Keratinocyte (primary cell): Measurements from ENCODE around the gene PRICKLE3. TPM values are rescaled to one million over a fixed set of nuclear protein-coding genes. Genes with fewer than 3 reads are reported as not detected.
A peak's percentile ranks its signal among the peaks of the same experiment; 100 is the strongest.

Source experiments
- DNase-seq: peaks from one replicate; pipeline ENCODE4 v3.0.0-alpha.2; 2011; ENCODE audit warnings: low read depth, missing footprints, low spot score
- FAIRE-seq: peaks from 2 replicates; lab custom pipeline; 2011; peaks lifted over from hg19 to GRCh38; lab: Jason Lieb, UNC
- H2AFZ ChIP-seq: 2 replicates; pipeline ENCODE4 v1.6.0; 2012; ENCODE audit warnings: low read length, control low read depth, inconsistent platforms; ENCODE audit not compliant: control insufficient read depth
- H3K27ac ChIP-seq: 2 replicates; pipeline ENCODE4 v1.5.1; 2011; ENCODE audit warnings: low read length; ENCODE audit not compliant: control insufficient read depth, insufficient read depth
- H3K27me3 ChIP-seq: 3 replicates; pipeline ENCODE4 v1.6.0; 2011; ENCODE audit warnings: low read length; ENCODE audit not compliant: control insufficient read depth, insufficient read depth; ENCODE audit errors: extremely low read depth
- H3K36me3 ChIP-seq, 2 experiments: 2 replicates in 1 of 2; 3 replicates in 1 of 2; pipeline ENCODE4 v1.5.1; 2011; ENCODE audit warnings: low read length in 2 of 2, mild to moderate bottlenecking in 1 of 2; ENCODE audit not compliant: control insufficient read depth in 2 of 2, insufficient read depth in 2 of 2; ENCODE audit errors: extremely low read depth in 1 of 2
- H3K4me1 ChIP-seq: 3 replicates; pipeline ENCODE4 v1.5.1; 2011; ENCODE audit warnings: low read length; ENCODE audit not compliant: control insufficient read depth, insufficient read depth; ENCODE audit errors: extremely low read depth
- H3K4me2 ChIP-seq: 3 replicates; pipeline ENCODE4 v1.6.0; 2011; ENCODE audit warnings: low read depth, low read length; ENCODE audit not compliant: control insufficient read depth, insufficient read depth; ENCODE audit errors: extremely low read depth
- H3K4me3 ChIP-seq, 3 experiments: fragments of 200-600 bp in 1 of 3; sonication (generic) in 1 of 3; 2 replicates in 2 of 3; 3 replicates in 1 of 3; pipeline ENCODE4 v1.5.1; 2011 to 2016; ENCODE audit warnings: low read length in 3 of 3, mild to moderate bottlenecking in 3 of 3, control low read depth in 2 of 3, inconsistent platforms in 1 of 3, low read depth in 1 of 3, mixed read lengths in 1 of 3, mixed run types in 1 of 3, moderate library complexity in 1 of 3; ENCODE audit not compliant: control insufficient read depth in 2 of 3, insufficient read depth in 2 of 3; ENCODE audit errors: extremely low read depth in 1 of 3
- H3K79me2 ChIP-seq: 2 replicates; pipeline ENCODE4 v1.6.0; 2012; ENCODE audit warnings: low read length; ENCODE audit not compliant: control insufficient read depth, insufficient read depth
- H3K9ac ChIP-seq: 3 replicates; pipeline ENCODE4 v1.6.0; 2011; ENCODE audit warnings: low read length; ENCODE audit not compliant: control insufficient read depth, insufficient read depth; ENCODE audit errors: extremely low read depth
- H3K9me1 ChIP-seq: 3 replicates; pipeline ENCODE4 v1.6.0; 2011; ENCODE audit warnings: low read length; ENCODE audit not compliant: control insufficient read depth, insufficient read depth; ENCODE audit errors: extremely low read depth
- H3K9me3 ChIP-seq: 2 replicates; pipeline ENCODE4 v1.5.1; 2012; ENCODE audit warnings: low read depth, low read length; ENCODE audit not compliant: control insufficient read depth
- H4K20me1 ChIP-seq: 3 replicates; pipeline ENCODE4 v1.6.0; 2011; ENCODE audit warnings: low read length; ENCODE audit not compliant: control insufficient read depth, insufficient read depth; ENCODE audit errors: extremely low read depth
- CTCF ChIP-seq, 3 experiments: IDR thresholded peaks in 1 of 3; conservative IDR thresholded peaks in 1 of 3; optimal IDR thresholded peaks in 1 of 3; 2 replicates in 2 of 3; 3 replicates in 1 of 3; pipeline versions ENCODE3 to v1.5.1; 2011; ENCODE audit warnings: low read length in 3 of 3, mild to moderate bottlenecking in 3 of 3, moderate library complexity in 2 of 3, control low read depth in 1 of 3, inconsistent platforms in 1 of 3; ENCODE audit not compliant: insufficient read depth in 2 of 3; ENCODE audit errors: extremely low read depth in 1 of 3
- EZH2 ChIP-seq: IDR thresholded peaks from one replicate; pipeline ENCODE4 v1.6.1; 2012; ENCODE audit warnings: inconsistent platforms, mild to moderate bottlenecking, low read length, moderate library complexity
- dilution Hi-C: fragments of 300-500 bp; cut with MboI; formaldehyde crosslinking; loops from one replicate; pipeline ENCODE4 v1.7.0; 2020; ENCODE audit warnings: low sequenced_read_pairs; ENCODE audit not compliant: extremely low pct_ligation_motif_present
- polyA plus RNA-seq, 5 experiments: library from polyadenylated mRNA; depleted of rRNA in 3 of 5; stranded (reverse) in 3 of 5; stranded (forward) in 1 of 5; unstranded in 1 of 5; fragments of >200 nt; gene quantifications; 1 replicate in 1 of 5; 2 replicates in 3 of 5; 3 replicates in 1 of 5; pipeline versions ENCODE4 v1.2.1 to v1.2.3, GENCODE V29; 2011 to 2012; ENCODE audit warnings: missing spikeins in 2 of 5, low read depth in 1 of 5, low replicate concordance in 1 of 5

The PRICKLE3 gene
- polyA plus RNA-seq, 1 donor (not counting 4 experiments of a cell fraction or from before 2014, with no cell fraction given): 8.7 TPM

GRCh38 chrX:49191574-49192011, 5.4 kb upstream of the PRICKLE3 start:
- Histone ChIP-seq H3K79me2 (no peaks in the 10 kb centered on the region), H3K9me3 (no peaks in the 10 kb centered on the region), H3K27me3 (no peaks in the 10 kb centered on the region), H3K9me1 (no peaks in the 10 kb centered on the region), H4K20me1 (no peaks in the 10 kb centered on the region), H2AFZ (peak overlapping the region; percentile 56), H3K9ac (peak overlapping the region; percentile 73), H3K4me3 (peak overlapping the region; percentile 66 to 69 (median 69)), H3K36me3 (no peaks in the 10 kb centered on the region), H3K4me2 (peak overlapping the region; percentile 69), H3K27ac (peak overlapping the region; percentile 63), H3K4me1 (peaks cover 9% of the 10 kb centered on the region)
- DNase-seq (no peak), FAIRE-seq (no peak)
- dilution Hi-C loops: no loop called here
- no peak for TF ChIP-seq CTCF (optimal IDR thresholded peaks at IDR 0.05 in 1 of 3, IDR thresholded peaks at IDR 0.05 in 1 of 3, conservative IDR thresholded peaks at IDR 0.05 in 1 of 3; ENCODE audit: extremely low read depth in 1 of 3, insufficient read depth in 2 of 3, low read length in 3 of 3)
- TF ChIP-seq EZH2: no peak

DNA sequence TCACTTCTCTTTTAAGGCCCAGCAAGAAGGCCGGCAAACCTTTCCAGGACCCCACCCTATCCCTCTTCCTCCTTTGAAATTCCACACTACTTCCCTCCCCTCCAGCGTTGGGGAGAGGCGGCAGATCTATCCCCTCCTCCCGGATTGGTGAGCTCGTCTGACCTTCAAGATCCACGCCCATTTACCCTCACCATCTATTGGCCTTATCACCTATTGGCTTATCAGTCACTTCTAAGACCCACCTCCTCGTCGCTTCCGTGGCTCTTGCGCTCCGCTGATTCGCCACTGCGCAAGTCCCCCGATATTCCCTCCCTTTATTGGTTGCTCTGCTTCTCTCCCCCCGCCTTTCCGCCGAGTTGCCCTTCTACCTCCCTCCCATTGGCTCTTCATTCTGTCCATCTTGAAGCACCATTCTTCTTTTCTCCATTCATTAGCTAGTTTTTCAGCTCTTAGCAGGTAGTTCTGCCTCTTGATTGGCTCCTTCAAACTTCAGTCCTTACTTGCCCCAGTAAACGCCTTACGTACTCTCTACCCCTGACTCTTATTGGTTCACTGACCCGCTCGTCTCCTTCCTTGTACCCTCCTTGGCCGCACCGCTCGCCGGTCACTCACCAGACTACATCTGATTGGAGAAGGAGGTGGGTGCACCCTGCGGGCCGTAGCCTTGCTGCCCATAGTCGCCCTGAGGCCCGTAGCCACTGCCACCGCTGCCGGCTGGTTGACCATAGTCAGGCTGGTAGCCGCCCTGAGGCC, 4.8 kb upstream of the PRICKLE3 start:
- Histone ChIP-seq H3K4me1 (peaks cover 10% of the 10 kb centered on the region), H3K9ac (peak overlapping the region; percentile 73), H3K4me3 (peak overlapping the region; percentile 66 to 69 (median 69)), H3K9me1 (no peaks in the 10 kb centered on the region), H3K27ac (peak overlapping the region; percentile 63), H4K20me1 (no peaks in the 10 kb centered on the region), H3K36me3 (no peaks in the 10 kb centered on the region), H3K9me3 (no peaks in the 10 kb centered on the region), H3K79me2 (no peaks in the 10 kb centered on the region), H3K27me3 (no peaks in the 10 kb centered on the region), H2AFZ (peak overlapping the region; percentile 56), H3K4me2 (peak overlapping the region; percentile 69)
- TF ChIP-seq CTCF (optimal IDR thresholded peaks at IDR 0.05 in 1 of 3, IDR thresholded peaks at IDR 0.05 in 1 of 3, conservative IDR thresholded peaks at IDR 0.05 in 1 of 3; ENCODE audit: extremely low read depth in 1 of 3, insufficient read depth in 2 of 3, low read length in 3 of 3) (no peak), EZH2 (no peak)
- DNase-seq: peak; percentile 98
- peak; percentile 58 for FAIRE-seq
- dilution Hi-C loops: no loop called here
